GM23338 (cell line): ENCODE measurements around the gene CHCHD6. TPM values are rescaled to one million over a fixed set of nuclear protein-coding genes. Genes with fewer than 3 reads are reported as not detected.

Experiments used
- ATAC-seq: fragments of 200-7000 bp; cut with Tn5 transposase; 3 replicates; pipeline ENCODE4 v1.9.1; 2020
- DNase-seq: peaks from one replicate; pipeline ENCODE4 v3.0.0-alpha.2; 2015; ENCODE audit warnings: low spot score
- H2AFZ ChIP-seq: fragments of 200-600 bp; sonication (generic); 2 replicates; pipeline ENCODE4 v1.8.0; 2016; ENCODE audit warnings: antibody characterized with exemption, mild to moderate bottlenecking, moderate library complexity
- H3F3A ChIP-seq: fragments of 200-600 bp; sonication (generic); replicated peaks from 2 replicates; pipeline ENCODE4 v1.8.0; 2017; ENCODE audit warnings: antibody characterized with exemption, mixed run types, low read depth
- H3K27ac ChIP-seq: fragments of 200-600 bp; sonication (generic); 2 replicates; pipeline ENCODE4 v1.6.1; 2016; ENCODE audit warnings: low read depth
- H3K27me3 ChIP-seq: fragments of 200-600 bp; sonication (generic); 2 replicates; pipeline ENCODE4 v1.8.0; 2016; ENCODE audit warnings: mild to moderate bottlenecking, mixed run types, moderate library complexity; ENCODE audit not compliant: insufficient read depth
- H3K36me3 ChIP-seq: fragments of 200-600 bp; sonication (generic); 2 replicates; pipeline ENCODE4 v1.8.0; 2016; ENCODE audit warnings: mild to moderate bottlenecking; ENCODE audit not compliant: insufficient read depth
- H3K4me1 ChIP-seq: fragments of 200-600 bp; sonication (generic); 2 replicates; pipeline ENCODE4 v1.8.0; 2016; ENCODE audit warnings: mild to moderate bottlenecking, moderate library complexity; ENCODE audit not compliant: insufficient read depth
- H3K4me2 ChIP-seq: fragments of 200-600 bp; sonication (generic); 2 replicates; pipeline ENCODE4 v1.7.1; 2017; ENCODE audit warnings: mixed run types
- H3K4me3 ChIP-seq: fragments of 200-600 bp; sonication (generic); 2 replicates; pipeline ENCODE4 v1.6.1; 2016; ENCODE audit warnings: mixed run types
- H3K79me2 ChIP-seq: fragments of 200-600 bp; sonication (generic); replicated peaks from 2 replicates; pipeline ENCODE4 v1.8.0; 2017; ENCODE audit warnings: mild to moderate bottlenecking; ENCODE audit not compliant: insufficient read depth
- H3K9me2 ChIP-seq: fragments of 200-600 bp; sonication (generic); 2 replicates; pipeline ENCODE4 v1.8.0; 2017; ENCODE audit not compliant: insufficient read depth
- H4K20me1 ChIP-seq: fragments of 200-600 bp; sonication (generic); replicated peaks from 2 replicates; pipeline ENCODE4 v1.8.0; 2017; ENCODE audit warnings: mild to moderate bottlenecking; ENCODE audit not compliant: insufficient read depth
- H3K27ac Mint-ChIP-seq: 2 replicates; pipeline ENCODE4 v1.8.0; 2020; ENCODE audit warnings: inconsistent platforms, mild to moderate bottlenecking, moderate library complexity, mixed read lengths
- H3K27me3 Mint-ChIP-seq: 3 replicates; pipeline ENCODE4 v1.8.0; 2022; ENCODE audit warnings: low read depth, mild to moderate bottlenecking, moderate library complexity, mixed read lengths, inconsistent platforms; ENCODE audit not compliant: insufficient read depth, poor library complexity
- H3K36me3 Mint-ChIP-seq: 3 replicates; pipeline ENCODE4 v1.8.0; 2021; ENCODE audit warnings: low read depth, mild to moderate bottlenecking, inconsistent platforms, moderate library complexity, mixed read lengths
- H3K4me1 Mint-ChIP-seq: 3 replicates; pipeline ENCODE4 v1.8.0; 2020; ENCODE audit warnings: mild to moderate bottlenecking, inconsistent platforms, mixed read lengths
- H3K4me3 Mint-ChIP-seq: 3 replicates; pipeline ENCODE4 v1.8.0; 2021; ENCODE audit warnings: moderate library complexity, mild to moderate bottlenecking, inconsistent platforms, mixed read lengths
- H3K9me3 Mint-ChIP-seq: 3 replicates; pipeline ENCODE4 v1.8.0; 2020; ENCODE audit warnings: moderate library complexity, mild to moderate bottlenecking, inconsistent platforms, mixed read lengths
- CREB1 ChIP-seq: fragments of 250-450 bp; sonication (Bioruptor Pico); IDR thresholded peaks from 2 replicates; pipeline ENCODE4 v1.5.0; 2020; ENCODE audit warnings: low read depth, mild to moderate bottlenecking, moderate library complexity
- NANOG ChIP-seq: IDR thresholded peaks from 2 replicates; pipeline ENCODE4 v1.6.1; 2016; ENCODE audit warnings: antibody characterized with exemption, borderline replicate concordance
- POLR2AphosphoS5 ChIP-seq: IDR thresholded peaks from 2 replicates; pipeline ENCODE4 v1.6.1; 2016; ENCODE audit warnings: antibody characterized with exemption, low read depth
- STAT1 ChIP-seq: IDR thresholded peaks from one replicate; pipeline ENCODE4 v1.6.1; 2016; ENCODE audit warnings: antibody characterized with exemption; ENCODE audit not compliant: unreplicated experiment
- ZNF114 ChIP-seq: fragments of 250-450 bp; sonication (Bioruptor Pico); IDR thresholded peaks from 2 replicates; pipeline ENCODE4 v1.5.0; 2020; ENCODE audit warnings: mild to moderate bottlenecking, moderate library complexity
- ZNF331 ChIP-seq: fragments of 250-450 bp; sonication (Bioruptor Pico); IDR thresholded peaks from 2 replicates; pipeline ENCODE4 v1.5.0; 2020; ENCODE audit warnings: low read depth, mild to moderate bottlenecking, moderate library complexity
- polyA plus RNA-seq: library from polyadenylated mRNA; unstranded; fragments of >200 nt; fragmentation: Nextera tagmentation; extraction: Ambion mirVana; gene quantifications from 2 replicates; pipeline ENCODE4 v1.2.1, GENCODE V29; 2016
- total RNA-seq: library from RNA; depleted of rRNA; stranded (reverse); fragments of >200 nt; shearing (Covaris generic); gene quantifications from 2 replicates; pipeline ENCODE4 v1.2.3, GENCODE V29; 2014
- TF ChIP-seq, protein P1 (sequence below): IDR thresholded peaks from one replicate; pipeline ENCODE4 v1.6.1; 2018; ENCODE audit warnings: antibody characterized with exemption; ENCODE audit not compliant: unreplicated experiment
- TF ChIP-seq, protein P2 (sequence below), 2 experiments: fragments of 200-600 bp in 1 of 2; sonication (generic) in 1 of 2; conservative IDR thresholded peaks; 2 replicates each; pipeline versions ENCODE4 v1.5.1 to v1.6.1; 2016 to 2017; ENCODE audit warnings: antibody characterized with exemption in 2 of 2, low read depth in 2 of 2, mild to moderate bottlenecking in 2 of 2, moderate library complexity in 1 of 2
- TF ChIP-seq, protein P3 (sequence below): IDR thresholded peaks from 2 replicates; pipeline ENCODE4 v1.6.1; 2016; ENCODE audit warnings: antibody characterized with exemption

CHCHD6 gene
- total and polyA plus RNA-seq, 2 experiments from 2014 or later, result 28.8 to 43.0 TPM

DNA sequence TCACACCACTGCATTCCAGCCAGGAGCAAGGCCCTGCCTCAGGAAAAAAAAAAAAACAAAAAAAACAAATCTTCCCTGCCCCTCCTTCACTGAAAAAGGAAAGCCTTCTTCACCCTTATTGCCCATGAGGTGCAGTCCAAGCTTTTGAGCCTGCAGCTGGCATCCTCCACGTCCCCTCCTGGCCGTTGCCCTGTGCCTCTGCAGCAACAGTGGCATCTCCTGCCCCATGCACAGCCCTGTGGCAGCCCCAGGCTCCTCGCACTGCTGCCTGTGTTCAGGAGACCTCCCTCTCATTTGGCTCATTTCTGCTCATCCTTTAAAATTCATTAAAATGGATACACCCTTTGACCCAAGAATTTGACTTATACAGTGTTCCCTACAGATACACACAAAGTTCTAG lies 206.2 kb downstream of the CHCHD6 start (continued):
- TF ChIP-seq, protein P1, sequence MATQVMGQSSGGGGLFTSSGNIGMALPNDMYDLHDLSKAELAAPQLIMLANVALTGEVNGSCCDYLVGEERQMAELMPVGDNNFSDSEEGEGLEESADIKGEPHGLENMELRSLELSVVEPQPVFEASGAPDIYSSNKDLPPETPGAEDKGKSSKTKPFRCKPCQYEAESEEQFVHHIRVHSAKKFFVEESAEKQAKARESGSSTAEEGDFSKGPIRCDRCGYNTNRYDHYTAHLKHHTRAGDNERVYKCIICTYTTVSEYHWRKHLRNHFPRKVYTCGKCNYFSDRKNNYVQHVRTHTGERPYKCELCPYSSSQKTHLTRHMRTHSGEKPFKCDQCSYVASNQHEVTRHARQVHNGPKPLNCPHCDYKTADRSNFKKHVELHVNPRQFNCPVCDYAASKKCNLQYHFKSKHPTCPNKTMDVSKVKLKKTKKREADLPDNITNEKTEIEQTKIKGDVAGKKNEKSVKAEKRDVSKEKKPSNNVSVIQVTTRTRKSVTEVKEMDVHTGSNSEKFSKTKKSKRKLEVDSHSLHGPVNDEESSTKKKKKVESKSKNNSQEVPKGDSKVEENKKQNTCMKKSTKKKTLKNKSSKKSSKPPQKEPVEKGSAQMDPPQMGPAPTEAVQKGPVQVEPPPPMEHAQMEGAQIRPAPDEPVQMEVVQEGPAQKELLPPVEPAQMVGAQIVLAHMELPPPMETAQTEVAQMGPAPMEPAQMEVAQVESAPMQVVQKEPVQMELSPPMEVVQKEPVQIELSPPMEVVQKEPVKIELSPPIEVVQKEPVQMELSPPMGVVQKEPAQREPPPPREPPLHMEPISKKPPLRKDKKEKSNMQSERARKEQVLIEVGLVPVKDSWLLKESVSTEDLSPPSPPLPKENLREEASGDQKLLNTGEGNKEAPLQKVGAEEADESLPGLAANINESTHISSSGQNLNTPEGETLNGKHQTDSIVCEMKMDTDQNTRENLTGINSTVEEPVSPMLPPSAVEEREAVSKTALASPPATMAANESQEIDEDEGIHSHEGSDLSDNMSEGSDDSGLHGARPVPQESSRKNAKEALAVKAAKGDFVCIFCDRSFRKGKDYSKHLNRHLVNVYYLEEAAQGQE, result no peak
- no peak for TF ChIP-seq ZNF331 (CRISPR knock-in tag)
- TF ChIP-seq, protein P2, sequence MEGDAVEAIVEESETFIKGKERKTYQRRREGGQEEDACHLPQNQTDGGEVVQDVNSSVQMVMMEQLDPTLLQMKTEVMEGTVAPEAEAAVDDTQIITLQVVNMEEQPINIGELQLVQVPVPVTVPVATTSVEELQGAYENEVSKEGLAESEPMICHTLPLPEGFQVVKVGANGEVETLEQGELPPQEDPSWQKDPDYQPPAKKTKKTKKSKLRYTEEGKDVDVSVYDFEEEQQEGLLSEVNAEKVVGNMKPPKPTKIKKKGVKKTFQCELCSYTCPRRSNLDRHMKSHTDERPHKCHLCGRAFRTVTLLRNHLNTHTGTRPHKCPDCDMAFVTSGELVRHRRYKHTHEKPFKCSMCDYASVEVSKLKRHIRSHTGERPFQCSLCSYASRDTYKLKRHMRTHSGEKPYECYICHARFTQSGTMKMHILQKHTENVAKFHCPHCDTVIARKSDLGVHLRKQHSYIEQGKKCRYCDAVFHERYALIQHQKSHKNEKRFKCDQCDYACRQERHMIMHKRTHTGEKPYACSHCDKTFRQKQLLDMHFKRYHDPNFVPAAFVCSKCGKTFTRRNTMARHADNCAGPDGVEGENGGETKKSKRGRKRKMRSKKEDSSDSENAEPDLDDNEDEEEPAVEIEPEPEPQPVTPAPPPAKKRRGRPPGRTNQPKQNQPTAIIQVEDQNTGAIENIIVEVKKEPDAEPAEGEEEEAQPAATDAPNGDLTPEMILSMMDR (conservative IDR thresholded peaks at IDR 0.05; ENCODE audit: low read depth in 2 of 2), result no peak
- TF ChIP-seq POLR2AphosphoS5, result no peak
- TF ChIP-seq ZNF114, result no peak
- TF ChIP-seq, protein P3, sequence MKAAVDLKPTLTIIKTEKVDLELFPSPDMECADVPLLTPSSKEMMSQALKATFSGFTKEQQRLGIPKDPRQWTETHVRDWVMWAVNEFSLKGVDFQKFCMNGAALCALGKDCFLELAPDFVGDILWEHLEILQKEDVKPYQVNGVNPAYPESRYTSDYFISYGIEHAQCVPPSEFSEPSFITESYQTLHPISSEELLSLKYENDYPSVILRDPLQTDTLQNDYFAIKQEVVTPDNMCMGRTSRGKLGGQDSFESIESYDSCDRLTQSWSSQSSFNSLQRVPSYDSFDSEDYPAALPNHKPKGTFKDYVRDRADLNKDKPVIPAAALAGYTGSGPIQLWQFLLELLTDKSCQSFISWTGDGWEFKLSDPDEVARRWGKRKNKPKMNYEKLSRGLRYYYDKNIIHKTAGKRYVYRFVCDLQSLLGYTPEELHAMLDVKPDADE, result no peak
- TF ChIP-seq CREB1 (CRISPR knock-in tag), result no peak

DNA sequence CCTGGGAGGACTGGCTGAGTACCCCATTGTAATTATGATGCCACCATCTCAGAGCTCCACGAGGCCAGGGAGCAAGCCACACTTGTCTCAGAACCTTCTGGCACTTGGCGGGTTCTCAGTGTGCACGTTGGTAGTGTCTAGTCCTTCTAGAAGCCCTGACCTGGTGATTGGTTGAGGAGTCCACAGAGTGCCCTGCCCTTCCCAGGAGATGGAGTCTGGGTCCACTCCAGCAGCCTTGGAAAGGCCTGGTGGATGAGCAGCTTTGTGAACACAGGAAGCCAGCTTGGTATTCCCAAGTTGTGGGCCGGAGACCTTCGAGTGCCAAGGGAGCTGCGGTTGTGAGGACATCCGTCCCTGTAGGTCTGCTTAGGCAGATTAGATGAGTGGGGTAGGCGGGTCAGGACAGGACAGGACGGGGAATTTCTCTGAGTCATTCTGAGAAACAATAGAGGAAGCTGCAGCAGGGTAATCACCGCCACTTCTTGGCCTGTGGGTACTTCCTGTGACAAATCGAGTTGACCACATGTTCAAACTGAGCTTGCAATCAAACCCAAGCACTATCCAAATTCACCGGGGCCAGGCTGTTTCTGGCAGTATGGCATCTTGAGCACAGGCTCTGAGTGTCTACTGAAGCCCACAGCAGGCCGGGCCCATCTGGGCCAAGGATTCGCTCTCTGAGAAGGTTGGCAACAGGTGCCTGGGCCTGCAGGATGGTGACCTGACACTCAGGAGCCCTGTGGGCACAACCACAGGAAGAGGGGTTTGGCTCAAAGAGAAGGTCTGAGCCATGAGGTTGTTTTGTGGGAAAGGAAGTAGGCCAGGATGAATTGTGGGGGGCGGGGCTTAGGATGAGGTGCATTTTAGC lies 207.4 kb downstream of the CHCHD6 start:
- no peak overlapping the region for H3K4me2 ChIP-seq
- no peaks in the 10 kb centered on the region for H3F3A ChIP-seq
- H3K9me3 Mint-ChIP-seq, result no peaks in the 10 kb centered on the region
- H3K4me3 ChIP-seq, result no peak overlapping the region
- H3K79me2 ChIP-seq, result no peaks in the 10 kb centered on the region
- H3K27me3 ChIP-seq, result no peaks in the 10 kb centered on the region
- no peaks in the 10 kb centered on the region for H3K9me2 ChIP-seq
- no peaks in the 10 kb centered on the region for H3K4me1 ChIP-seq
- H3K27ac Mint-ChIP-seq, result peak overlapping the region; percentile 60; the same call in 1 of the 2 replicates
- DNase-seq (no peak), ATAC-seq (no peak)
- no peaks in the 10 kb centered on the region for H3K36me3 ChIP-seq
- peaks cover 3% of the 10 kb centered on the region for H3K27me3 Mint-ChIP-seq
- no peak overlapping the region for H2AFZ ChIP-seq
- no peak overlapping the region for H3K27ac ChIP-seq
- H3K4me1 Mint-ChIP-seq, result peaks cover 17% of the 10 kb centered on the region
- H4K20me1 ChIP-seq, result no peaks in the 10 kb centered on the region
- H3K36me3 Mint-ChIP-seq, result peaks cover 4% of the 10 kb centered on the region; the same call in 1 of the 3 replicates
- no peak overlapping the region for H3K4me3 Mint-ChIP-seq
- TF ChIP-seq, protein P3, result no peak
- TF ChIP-seq, protein P1, result no peak
- no peak for TF ChIP-seq POLR2AphosphoS5
- no peak for TF ChIP-seq NANOG
- TF ChIP-seq STAT1, result no peak
